ENCODE results near the gene UBE2M. TPM values are rescaled to one million over a fixed set of nuclear protein-coding genes. Genes with fewer than 3 reads are reported as not detected.
"Not testable (repeated sequence)": the region's sequence is repeated elsewhere in the genome, so short reads cannot be mapped to it uniquely, and the experiment has no call there.

Gene UBE2M
- polyA plus RNA-seq, 1 donor (not counting 4 experiments of a cell fraction or from before 2014, with no cell fraction given), result 82.6 TPM

DNA sequence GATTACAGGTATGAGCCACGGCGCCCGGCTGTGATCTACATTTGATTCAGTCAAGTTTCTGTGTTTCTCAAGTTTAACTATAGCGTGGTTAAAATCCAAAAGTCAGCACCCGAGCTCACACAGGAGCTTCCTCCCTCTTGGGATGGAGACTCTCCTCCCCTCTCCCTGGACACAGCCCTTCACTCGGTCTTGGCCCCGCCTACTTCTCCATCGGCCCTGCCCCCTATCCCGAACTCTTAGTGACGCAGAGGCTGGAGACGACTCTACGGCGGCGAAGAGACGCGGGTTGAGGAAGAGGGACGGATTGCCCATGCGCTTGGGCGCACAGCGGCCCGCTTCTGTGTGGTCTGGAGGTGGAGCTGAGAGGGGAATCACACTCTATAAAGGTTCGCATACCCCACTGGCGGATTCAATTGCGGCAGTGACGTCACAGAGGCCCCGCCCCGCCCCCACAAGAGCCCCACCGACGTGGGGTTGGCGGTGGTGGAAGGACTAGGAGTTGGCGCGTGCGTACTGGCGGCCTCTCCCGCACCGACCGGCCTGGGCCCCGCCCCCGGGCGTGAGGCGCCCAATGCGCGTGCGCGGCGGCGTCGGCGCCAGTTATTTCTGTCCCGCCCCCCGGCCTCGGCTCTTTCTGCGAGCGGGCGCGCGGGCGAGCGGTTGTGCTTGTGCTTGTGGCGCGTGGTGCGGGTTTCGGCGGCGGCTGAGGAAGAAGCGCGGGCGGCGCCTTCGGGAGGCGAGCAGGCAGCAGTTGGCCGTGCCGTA lies 14.4 kb downstream of the UBE2M start, which contains the start of gene TRIM28:
Gene TRIM28, plus strand, starts transcription at position 239 of the 765 bp plus-strand sequence. CDS start 694 bp downstream, outside the sequence.
- Histone ChIP-seq H3K9ac (ENCODE audit: control insufficient read depth, extremely low read depth, insufficient read depth, low read length) (peak within 1 kb of the TSS; percentile 89), H3K9me1 (ENCODE audit: control insufficient read depth, extremely low read depth, insufficient read depth, low read length) (peaks cover 9% of the 10 kb centered on the region), H3K36me3 (ENCODE audit: control insufficient read depth in 2 of 2, extremely low read depth in 1 of 2, insufficient read depth in 2 of 2, low read length in 2 of 2) (peaks cover 23 to 33% of the 10 kb centered on the region in 2 experiments), H3K4me3 (ENCODE audit: control insufficient read depth in 2 of 3, extremely low read depth in 1 of 3, insufficient read depth in 2 of 3, low read depth in 1 of 3, low read length in 3 of 3) (peak within 1 kb of the TSS; percentile 65 to 93 (median 83)), H4K20me1 (ENCODE audit: control insufficient read depth, extremely low read depth, insufficient read depth, low read length) (peaks cover 37% of the 10 kb centered on the region), H3K4me2 (ENCODE audit: control insufficient read depth, extremely low read depth, insufficient read depth, low read depth, low read length) (peak within 1 kb of the TSS; percentile 97), H3K4me1 (ENCODE audit: control insufficient read depth, extremely low read depth, insufficient read depth, low read length) (peaks cover 16% of the 10 kb centered on the region), H3K27me3 (ENCODE audit: control insufficient read depth, extremely low read depth, insufficient read depth, low read length) (peaks cover 7% of the 10 kb centered on the region), H3K27ac (ENCODE audit: control insufficient read depth, insufficient read depth, low read length) (peak within 1 kb of the TSS; percentile 89), H3K9me3 (ENCODE audit: control insufficient read depth, low read depth, low read length) (no peaks in the 10 kb centered on the region), H3K79me2 (ENCODE audit: control insufficient read depth, insufficient read depth, low read length) (peaks cover 44% of the 10 kb centered on the region), H2AFZ (ENCODE audit: control insufficient read depth, low read length) (peak within 1 kb of the TSS; percentile 80)
- peak; percentile 57 for FAIRE-seq
- TF ChIP-seq, protein P1, sequence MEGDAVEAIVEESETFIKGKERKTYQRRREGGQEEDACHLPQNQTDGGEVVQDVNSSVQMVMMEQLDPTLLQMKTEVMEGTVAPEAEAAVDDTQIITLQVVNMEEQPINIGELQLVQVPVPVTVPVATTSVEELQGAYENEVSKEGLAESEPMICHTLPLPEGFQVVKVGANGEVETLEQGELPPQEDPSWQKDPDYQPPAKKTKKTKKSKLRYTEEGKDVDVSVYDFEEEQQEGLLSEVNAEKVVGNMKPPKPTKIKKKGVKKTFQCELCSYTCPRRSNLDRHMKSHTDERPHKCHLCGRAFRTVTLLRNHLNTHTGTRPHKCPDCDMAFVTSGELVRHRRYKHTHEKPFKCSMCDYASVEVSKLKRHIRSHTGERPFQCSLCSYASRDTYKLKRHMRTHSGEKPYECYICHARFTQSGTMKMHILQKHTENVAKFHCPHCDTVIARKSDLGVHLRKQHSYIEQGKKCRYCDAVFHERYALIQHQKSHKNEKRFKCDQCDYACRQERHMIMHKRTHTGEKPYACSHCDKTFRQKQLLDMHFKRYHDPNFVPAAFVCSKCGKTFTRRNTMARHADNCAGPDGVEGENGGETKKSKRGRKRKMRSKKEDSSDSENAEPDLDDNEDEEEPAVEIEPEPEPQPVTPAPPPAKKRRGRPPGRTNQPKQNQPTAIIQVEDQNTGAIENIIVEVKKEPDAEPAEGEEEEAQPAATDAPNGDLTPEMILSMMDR (optimal IDR thresholded peaks at IDR 0.05 in 1 of 3, IDR thresholded peaks at IDR 0.05 in 1 of 3, conservative IDR thresholded peaks at IDR 0.05 in 1 of 3; ENCODE audit: extremely low read depth in 1 of 3, insufficient read depth in 2 of 3, low read length in 3 of 3), result no peak
- TF ChIP-seq EZH2 (IDR thresholded peaks at IDR 0.05; ENCODE audit: low read length), result no peak
- dilution Hi-C loops (cut with MboI; ENCODE audit: extremely low pct_ligation_motif_present, low sequenced_read_pairs), result no loop called here
- peak; percentile 90 for DNase-seq (ENCODE audit: low read depth, low spot score)

DNA sequence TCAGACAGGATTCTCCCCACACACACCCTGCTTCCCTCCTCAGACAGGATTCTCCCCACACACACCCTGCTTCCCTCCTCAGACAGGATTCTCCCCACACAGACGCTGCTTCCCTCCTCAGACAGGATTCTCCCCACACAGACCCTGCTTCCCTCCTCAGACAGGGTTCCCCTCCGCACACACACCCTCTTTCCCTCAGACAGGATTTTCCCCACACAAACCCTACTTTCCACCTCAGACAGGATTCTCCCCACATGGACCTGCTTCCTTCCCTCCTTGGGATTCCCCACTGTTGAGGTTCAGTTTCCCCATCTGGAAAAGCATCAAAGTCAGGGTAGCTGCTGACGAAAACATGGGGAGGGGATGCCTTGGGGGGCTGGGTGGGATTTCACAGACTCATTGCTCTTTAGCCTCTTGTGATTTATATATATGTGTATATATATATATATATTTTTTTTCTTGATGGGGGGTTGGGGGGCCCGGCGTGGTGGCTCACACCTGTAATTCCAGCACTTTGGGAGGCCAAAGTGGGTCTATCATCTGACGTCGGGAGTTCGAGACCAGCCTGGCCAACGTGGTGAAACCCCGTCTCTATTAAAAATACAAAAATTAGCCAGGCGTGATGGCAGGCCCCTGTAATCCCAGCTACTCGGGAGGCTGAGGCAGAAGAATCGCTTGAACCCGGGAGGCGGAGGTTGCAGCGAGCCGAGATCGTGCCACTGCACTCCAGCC lies 15.6 kb downstream of the UBE2M start:
- H3K9ac ChIP-seq (ENCODE audit: control insufficient read depth, extremely low read depth, insufficient read depth, low read length); H3K9me3 ChIP-seq (ENCODE audit: control insufficient read depth, low read depth, low read length); H2AFZ ChIP-seq (ENCODE audit: control insufficient read depth, low read length); H3K27ac ChIP-seq (ENCODE audit: control insufficient read depth, insufficient read depth, low read length); FAIRE-seq; H3K4me2 ChIP-seq (ENCODE audit: control insufficient read depth, extremely low read depth, insufficient read depth, low read depth, low read length); H3K9me1 ChIP-seq (ENCODE audit: control insufficient read depth, extremely low read depth, insufficient read depth, low read length); H3K4me3 ChIP-seq (ENCODE audit: control insufficient read depth in 2 of 3, extremely low read depth in 1 of 3, insufficient read depth in 2 of 3, low read depth in 1 of 3, low read length in 3 of 3); DNase-seq (ENCODE audit: low read depth, low spot score); dilution Hi-C loops (cut with MboI; ENCODE audit: extremely low pct_ligation_motif_present, low sequenced_read_pairs): not testable (repeated sequence)
- H3K79me2 ChIP-seq (ENCODE audit: control insufficient read depth, insufficient read depth, low read length), result peaks cover 32% of the 10 kb centered on the region
- peaks cover 29% of the 10 kb centered on the region for H4K20me1 ChIP-seq (ENCODE audit: control insufficient read depth, extremely low read depth, insufficient read depth, low read length)
- peaks cover 15 to 21% of the 10 kb centered on the region in 2 experiments for H3K36me3 ChIP-seq (ENCODE audit: control insufficient read depth in 2 of 2, extremely low read depth in 1 of 2, insufficient read depth in 2 of 2, low read length in 2 of 2)
- peaks cover 11% of the 10 kb centered on the region for H3K27me3 ChIP-seq (ENCODE audit: control insufficient read depth, extremely low read depth, insufficient read depth, low read length)
- H3K4me1 ChIP-seq (ENCODE audit: control insufficient read depth, extremely low read depth, insufficient read depth, low read length), result peaks cover 22% of the 10 kb centered on the region

DNA sequence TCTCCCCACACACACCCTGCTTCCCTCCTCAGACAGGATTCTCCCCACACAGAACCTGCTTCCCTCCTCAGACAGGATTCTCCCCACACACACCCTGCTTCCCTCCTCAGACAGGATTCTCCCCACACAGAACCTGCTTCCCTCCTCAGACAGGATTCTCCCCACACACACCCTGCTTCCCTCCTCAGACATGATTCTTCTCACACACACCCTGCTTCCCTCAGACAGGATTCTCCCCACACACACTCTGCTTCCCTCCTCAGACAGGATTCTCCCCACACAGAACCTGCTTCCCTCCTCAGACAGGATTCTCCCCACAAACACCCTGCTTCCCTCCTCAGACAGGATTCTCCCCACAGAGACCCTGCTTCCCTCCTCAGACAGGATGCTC lies 19.2 kb downstream of the UBE2M start:
- H3K4me1 ChIP-seq (ENCODE audit: control insufficient read depth, extremely low read depth, insufficient read depth, low read length); FAIRE-seq; H3K27ac ChIP-seq (ENCODE audit: control insufficient read depth, insufficient read depth, low read length); H4K20me1 ChIP-seq (ENCODE audit: control insufficient read depth, extremely low read depth, insufficient read depth, low read length); H3K9me3 ChIP-seq (ENCODE audit: control insufficient read depth, low read depth, low read length); dilution Hi-C loops (cut with MboI; ENCODE audit: extremely low pct_ligation_motif_present, low sequenced_read_pairs); H3K36me3 ChIP-seq (ENCODE audit: control insufficient read depth in 2 of 2, extremely low read depth in 1 of 2, insufficient read depth in 2 of 2, low read length in 2 of 2); H3K79me2 ChIP-seq (ENCODE audit: control insufficient read depth, insufficient read depth, low read length); H2AFZ ChIP-seq (ENCODE audit: control insufficient read depth, low read length); H3K9me1 ChIP-seq (ENCODE audit: control insufficient read depth, extremely low read depth, insufficient read depth, low read length); DNase-seq (ENCODE audit: low read depth, low spot score); H3K4me2 ChIP-seq (ENCODE audit: control insufficient read depth, extremely low read depth, insufficient read depth, low read depth, low read length); H3K4me3 ChIP-seq (ENCODE audit: control insufficient read depth in 2 of 3, extremely low read depth in 1 of 3, insufficient read depth in 2 of 3, low read depth in 1 of 3, low read length in 3 of 3): not testable (repeated sequence)
- H3K27me3 ChIP-seq (ENCODE audit: control insufficient read depth, extremely low read depth, insufficient read depth, low read length), result peaks cover 11% of the 10 kb centered on the region
- H3K9ac ChIP-seq (ENCODE audit: control insufficient read depth, extremely low read depth, insufficient read depth, low read length), result peak overlapping the region; percentile 52

All from keratinocyte (primary cell).